GM23338 (cell line): Measurements from ENCODE around the gene SLC2A1.

Experiments
- CREB1 ChIP-seq: fragments of 250-450 bp; sonication (Bioruptor Pico); IDR thresholded peaks from 2 replicates; pipeline ENCODE4 v1.5.0; 2020; ENCODE audit warnings: low read depth, mild to moderate bottlenecking, moderate library complexity
- TF ChIP-seq, protein P1 (sequence below), 2 experiments: fragments of 200-600 bp in 1 of 2; sonication (generic) in 1 of 2; conservative IDR thresholded peaks; 2 replicates each; pipeline versions ENCODE4 v1.5.1 to v1.6.1; 2016 to 2017; ENCODE audit warnings: antibody characterized with exemption in 2 of 2, low read depth in 2 of 2, mild to moderate bottlenecking in 2 of 2, moderate library complexity in 1 of 2

DNA sequence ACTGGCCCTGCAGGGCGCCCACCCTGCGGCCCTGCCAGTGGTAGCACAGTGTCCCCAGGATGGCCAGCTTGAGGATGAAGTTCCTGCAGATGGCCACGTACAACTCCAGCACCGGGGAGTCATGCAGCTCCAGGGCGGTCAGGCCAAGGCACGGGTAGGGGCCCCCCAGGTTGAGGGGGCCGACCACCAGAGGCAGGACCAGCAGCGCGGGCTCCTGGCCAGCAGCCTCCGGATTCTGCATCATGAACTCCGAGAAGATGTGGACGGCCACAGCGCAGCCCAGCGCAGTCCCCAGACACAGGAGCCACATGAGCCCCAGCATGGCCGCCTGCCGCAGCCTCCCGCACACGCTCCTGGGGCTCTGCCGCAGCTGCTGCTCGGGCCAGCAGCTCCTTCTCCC, 71.3 kb downstream of the SLC2A1 start:
- TF ChIP-seq CREB1 (CRISPR knock-in tag): no peak
- TF ChIP-seq, protein P1, sequence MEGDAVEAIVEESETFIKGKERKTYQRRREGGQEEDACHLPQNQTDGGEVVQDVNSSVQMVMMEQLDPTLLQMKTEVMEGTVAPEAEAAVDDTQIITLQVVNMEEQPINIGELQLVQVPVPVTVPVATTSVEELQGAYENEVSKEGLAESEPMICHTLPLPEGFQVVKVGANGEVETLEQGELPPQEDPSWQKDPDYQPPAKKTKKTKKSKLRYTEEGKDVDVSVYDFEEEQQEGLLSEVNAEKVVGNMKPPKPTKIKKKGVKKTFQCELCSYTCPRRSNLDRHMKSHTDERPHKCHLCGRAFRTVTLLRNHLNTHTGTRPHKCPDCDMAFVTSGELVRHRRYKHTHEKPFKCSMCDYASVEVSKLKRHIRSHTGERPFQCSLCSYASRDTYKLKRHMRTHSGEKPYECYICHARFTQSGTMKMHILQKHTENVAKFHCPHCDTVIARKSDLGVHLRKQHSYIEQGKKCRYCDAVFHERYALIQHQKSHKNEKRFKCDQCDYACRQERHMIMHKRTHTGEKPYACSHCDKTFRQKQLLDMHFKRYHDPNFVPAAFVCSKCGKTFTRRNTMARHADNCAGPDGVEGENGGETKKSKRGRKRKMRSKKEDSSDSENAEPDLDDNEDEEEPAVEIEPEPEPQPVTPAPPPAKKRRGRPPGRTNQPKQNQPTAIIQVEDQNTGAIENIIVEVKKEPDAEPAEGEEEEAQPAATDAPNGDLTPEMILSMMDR (conservative IDR thresholded peaks at IDR 0.05; ENCODE audit: low read depth in 2 of 2): no peak
